K562 (cell line): ENCODE data around the gene RHBG.

Experiments
- ATF2 ChIP-seq: sonication (generic); formaldehyde crosslinking; IDR thresholded peaks from 2 replicates; pipeline ENCODE4 v1.8.1; 2022; ENCODE audit warnings: missing genetic modification reagents
- FOS ChIP-seq: IDR thresholded peaks from 3 replicates; pipeline ENCODE4 v1.6.1; 2011; ENCODE audit not compliant: insufficient read length; ENCODE audit errors: extremely low read depth
- POLR2AphosphoS2 ChIP-seq: IDR thresholded peaks from 2 replicates; pipeline ENCODE4 v1.6.1; 2012; ENCODE audit warnings: low read length, improper control_type of control experiment
- RREB1 ChIP-seq: fragments of 250-450 bp; sonication (Bioruptor Pico); IDR thresholded peaks from 2 replicates; pipeline ENCODE4 v1.4.0; 2020
- ZNF274 ChIP-seq: IDR thresholded peaks from 2 replicates; pipeline ENCODE4 v1.6.1; 2011; ENCODE audit warnings: low read depth, mild to moderate bottlenecking, low read length, moderate library complexity, borderline replicate concordance
- ZNF830 ChIP-seq: fragments of 250-450 bp; sonication (Bioruptor Pico); IDR thresholded peaks from 2 replicates; pipeline ENCODE4 v1.5.0; 2021; ENCODE audit warnings: mild to moderate bottlenecking
- TF ChIP-seq, protein P1 (sequence below): sonication (generic); formaldehyde crosslinking; IDR thresholded peaks from 2 replicates; pipeline ENCODE4 v1.8.1; 2022; ENCODE audit warnings: missing genetic modification reagents
- TF ChIP-seq, protein P2 (sequence below): sonication (generic); formaldehyde crosslinking; IDR thresholded peaks from 2 replicates; pipeline ENCODE4 v1.5.0; 2020; ENCODE audit warnings: missing genetic modification reagents

DNA sequence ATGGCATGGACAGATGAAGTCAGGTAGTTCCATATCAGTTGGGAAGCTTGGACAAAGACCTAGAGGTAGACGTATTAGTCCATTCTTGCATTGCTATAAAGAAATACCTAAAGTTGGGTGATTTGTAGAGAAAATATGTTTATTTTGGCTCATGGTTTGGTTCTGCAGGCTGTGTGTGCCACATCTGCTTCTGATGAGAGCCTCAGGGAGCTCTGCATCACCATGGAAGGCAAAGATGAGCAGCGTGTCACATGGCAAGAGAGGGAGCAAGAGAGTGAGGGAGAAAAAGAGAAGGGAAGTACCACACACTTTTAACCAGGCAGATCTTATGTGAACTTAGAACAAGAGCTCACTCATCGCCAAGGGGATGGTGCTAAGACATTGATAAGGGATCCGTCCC lies 21.7 kb upstream of the RHBG start:
- TF ChIP-seq, protein P1, sequence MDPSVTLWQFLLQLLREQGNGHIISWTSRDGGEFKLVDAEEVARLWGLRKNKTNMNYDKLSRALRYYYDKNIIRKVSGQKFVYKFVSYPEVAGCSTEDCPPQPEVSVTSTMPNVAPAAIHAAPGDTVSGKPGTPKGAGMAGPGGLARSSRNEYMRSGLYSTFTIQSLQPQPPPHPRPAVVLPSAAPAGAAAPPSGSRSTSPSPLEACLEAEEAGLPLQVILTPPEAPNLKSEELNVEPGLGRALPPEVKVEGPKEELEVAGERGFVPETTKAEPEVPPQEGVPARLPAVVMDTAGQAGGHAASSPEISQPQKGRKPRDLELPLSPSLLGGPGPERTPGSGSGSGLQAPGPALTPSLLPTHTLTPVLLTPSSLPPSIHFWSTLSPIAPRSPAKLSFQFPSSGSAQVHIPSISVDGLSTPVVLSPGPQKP, result no peak
- TF ChIP-seq RREB1 (no peak), ZNF830 (CRISPR knock-in tag) (no peak), ZNF274 (no peak), POLR2AphosphoS2 (no peak), ATF2 (CRISPR knock-in tag) (no peak), FOS (no peak)
- TF ChIP-seq, protein P2, sequence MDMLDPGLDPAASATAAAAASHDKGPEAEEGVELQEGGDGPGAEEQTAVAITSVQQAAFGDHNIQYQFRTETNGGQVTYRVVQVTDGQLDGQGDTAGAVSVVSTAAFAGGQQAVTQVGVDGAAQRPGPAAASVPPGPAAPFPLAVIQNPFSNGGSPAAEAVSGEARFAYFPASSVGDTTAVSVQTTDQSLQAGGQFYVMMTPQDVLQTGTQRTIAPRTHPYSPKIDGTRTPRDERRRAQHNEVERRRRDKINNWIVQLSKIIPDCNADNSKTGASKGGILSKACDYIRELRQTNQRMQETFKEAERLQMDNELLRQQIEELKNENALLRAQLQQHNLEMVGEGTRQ (CRISPR knock-in tag), result no peak
